ENCODE measurements around the gene SLC4A2. TPM values are rescaled to one million over a fixed set of nuclear protein-coding genes. Genes with fewer than 3 reads are reported as not detected.
A peak's percentile ranks its signal among the peaks of the same experiment; 100 is the strongest.
"Not testable (repeated sequence)": the region's sequence is repeated elsewhere in the genome, so short reads cannot be mapped to it uniquely, and the experiment has no call there.

The SLC4A2 gene
- polyA plus RNA-seq, 10 donors: 43.2 to 57.6 (median 53.7) TPM

DNA sequence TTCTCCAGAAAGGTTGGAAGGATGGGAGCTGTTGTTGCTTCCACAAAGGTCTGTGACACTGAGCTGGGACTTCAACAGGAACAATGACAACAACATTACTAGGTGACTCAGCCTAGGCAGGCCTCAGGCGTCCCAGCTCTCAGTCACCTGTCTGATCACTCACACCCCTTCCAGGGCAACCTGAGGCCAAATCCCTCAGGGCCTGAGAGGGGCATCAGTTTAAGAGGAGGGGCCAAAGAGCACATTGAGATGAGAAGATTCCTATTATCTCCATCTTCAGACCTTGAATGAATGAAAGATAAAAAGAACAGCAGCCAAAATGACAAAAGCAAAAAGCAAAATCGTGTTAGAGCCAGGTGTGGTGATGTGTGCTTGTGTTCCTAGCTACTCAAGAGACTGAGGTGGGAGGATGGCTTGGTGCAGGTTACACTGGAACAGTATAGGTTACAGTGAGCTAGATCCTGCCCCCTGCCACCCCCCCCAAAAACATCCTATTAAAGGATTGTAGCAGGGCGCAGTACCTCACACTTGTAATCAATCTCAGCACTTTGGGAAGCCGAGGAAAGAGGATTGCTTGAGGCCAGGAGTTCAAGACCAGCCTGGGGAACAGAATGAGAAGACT, 34.8 kb upstream of the SLC4A2 start, which contains the start of gene ATG9B:
ATG9B (minus strand) TSS at position 60 of the 622 bp plus-strand sequence. CDS start 71 bp downstream, outside the sequence.
- DNase-seq: no peak

DNA sequence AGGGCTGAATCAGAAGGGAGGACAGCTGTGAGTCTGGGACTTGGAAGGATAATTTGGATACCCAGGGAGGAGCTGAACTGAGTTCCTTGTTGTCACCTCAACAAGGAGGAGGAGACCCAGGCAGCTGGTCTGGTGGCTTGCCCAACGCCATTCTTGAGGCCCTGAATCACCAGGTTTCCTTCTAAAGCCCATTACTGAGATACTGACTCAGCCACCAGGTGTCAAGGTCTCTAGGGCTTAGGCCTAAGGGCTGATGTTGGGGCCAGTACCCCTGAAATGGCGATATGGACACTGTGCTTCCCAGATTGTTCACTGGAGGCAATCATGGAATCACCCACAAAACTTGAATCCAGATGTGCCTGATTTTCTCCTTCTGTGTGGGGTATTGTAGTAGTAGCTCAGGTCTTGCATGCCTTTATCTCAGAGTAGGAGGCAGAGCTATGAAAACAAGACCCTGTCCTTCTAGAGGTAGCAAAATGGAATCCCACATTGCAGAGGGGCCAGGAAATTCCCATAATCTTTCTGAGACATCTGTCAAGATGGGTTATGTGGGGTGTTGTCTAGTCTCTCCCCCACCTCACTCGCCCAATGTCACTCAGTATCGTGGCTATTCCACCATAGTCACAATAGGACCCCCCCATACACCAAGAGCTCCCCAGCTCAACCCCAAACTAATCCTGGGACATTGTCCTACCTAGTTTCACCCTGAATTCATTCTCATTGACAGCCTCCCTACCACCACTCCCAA, 33.3 kb upstream of the SLC4A2 start:
- no peak for DNase-seq

DNA sequence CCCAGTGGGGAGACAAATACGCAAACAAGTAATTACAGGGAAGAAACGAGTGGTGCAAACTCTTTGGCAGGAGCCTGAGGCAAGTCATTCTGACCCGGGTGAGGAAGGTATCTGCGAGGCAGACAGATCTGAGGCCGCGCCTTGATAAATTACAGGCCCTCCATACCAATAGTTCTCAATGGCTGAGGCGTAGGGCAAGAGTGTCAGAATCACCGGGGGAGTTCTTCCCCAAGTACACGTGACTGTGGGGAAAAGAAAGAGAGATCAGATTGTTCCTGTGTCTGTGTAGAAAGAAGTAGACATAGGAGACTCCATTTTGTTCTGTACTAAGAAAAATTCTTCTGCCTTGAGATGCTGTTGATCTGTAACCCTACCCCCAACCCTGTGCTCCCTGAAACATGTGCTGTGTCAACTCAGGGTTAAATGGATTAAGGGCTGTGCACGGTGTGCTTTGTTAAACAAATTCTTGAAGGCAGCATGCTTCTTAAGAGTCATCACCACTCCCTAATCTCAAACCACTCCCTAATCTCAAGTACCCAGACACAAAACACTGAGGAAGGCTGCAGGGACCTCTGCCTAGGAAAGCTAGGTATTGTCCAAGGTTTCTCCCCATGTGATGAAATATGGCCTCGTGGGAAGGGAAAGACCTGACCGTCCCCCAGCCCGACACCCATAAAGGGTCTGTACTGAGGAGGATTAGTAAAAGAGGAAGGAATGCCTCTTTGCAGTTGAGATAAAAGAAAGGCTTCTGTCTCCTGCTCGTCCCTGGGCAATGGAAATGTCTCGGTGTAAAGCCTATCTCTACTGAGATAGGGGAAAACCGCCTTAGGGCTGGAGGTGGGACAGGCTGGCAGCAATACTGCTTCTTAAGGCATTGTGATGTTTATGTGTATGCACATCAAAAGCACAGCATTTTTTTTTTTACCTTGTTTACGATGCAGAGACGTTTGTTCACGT, 32.3 kb upstream of the SLC4A2 start:
- DNase-seq: not testable (repeated sequence)

DNA sequence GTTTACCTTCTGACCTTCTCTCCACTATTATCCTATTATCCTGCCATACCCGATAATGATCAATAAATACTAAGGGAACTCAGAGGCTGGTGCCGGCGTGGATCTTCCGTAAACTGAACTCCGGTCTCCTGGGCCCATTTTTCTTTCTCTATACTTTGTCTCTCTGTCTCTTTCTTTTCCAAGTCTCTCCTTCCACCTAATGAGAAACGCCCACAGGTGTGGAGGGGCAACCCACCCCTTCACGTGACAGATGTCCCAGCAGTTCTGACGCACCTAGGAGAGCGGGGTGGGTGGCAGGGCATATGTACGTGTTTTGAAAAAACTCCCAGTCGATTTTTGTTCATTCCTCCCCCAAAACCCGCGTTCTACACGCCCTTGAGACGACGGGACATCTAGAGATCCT, 31.7 kb upstream of the SLC4A2 start:
- DNase-seq: not testable (repeated sequence)

DNA sequence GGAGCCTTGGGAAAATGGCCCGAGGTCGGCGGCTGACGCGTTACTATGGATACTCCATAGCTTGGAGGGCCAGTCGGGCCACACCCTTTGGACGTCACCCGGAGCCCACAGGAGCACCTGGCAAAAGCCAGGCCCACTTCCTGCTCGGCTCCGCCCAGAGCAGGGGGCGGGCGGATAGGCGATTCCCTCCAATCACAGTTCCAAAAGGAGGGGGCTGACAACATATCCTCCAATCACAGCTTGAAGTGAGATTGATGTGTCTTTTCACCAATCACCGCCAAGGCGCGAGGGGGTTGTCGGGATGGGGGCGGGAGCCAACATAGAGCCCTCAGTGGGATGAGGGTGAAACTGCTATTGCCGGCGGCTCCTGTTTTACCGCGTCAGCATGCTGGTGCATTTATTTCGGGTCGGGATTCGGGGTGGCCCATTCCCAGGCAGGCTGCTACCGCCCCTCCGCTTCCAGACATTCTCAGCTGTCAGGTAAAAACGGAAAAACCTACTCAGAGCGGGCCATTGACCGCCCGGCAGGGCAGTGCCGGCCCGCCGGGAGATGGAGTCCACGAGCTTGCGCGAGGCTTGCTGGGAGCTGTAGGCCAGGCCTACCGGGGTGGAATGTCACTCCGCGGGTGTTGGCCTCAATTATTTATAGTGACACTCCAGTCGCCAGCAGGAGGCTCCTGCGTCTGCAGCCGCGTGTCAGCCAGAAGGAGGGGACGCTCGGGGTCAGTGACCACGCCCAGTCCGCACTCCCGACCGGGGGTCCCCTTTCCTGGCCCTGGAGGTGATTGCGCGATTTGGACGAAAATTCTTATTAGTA, 31.1 kb upstream of the SLC4A2 start, which contains the start of gene ABCB8:
ABCB8 (plus strand) TSS at position 320 of the 817 bp plus-strand sequence; CDS start at position 386, 66 bp downstream.
- DNase-seq: peak; percentile 99 to 100 (median 99)

DNA sequence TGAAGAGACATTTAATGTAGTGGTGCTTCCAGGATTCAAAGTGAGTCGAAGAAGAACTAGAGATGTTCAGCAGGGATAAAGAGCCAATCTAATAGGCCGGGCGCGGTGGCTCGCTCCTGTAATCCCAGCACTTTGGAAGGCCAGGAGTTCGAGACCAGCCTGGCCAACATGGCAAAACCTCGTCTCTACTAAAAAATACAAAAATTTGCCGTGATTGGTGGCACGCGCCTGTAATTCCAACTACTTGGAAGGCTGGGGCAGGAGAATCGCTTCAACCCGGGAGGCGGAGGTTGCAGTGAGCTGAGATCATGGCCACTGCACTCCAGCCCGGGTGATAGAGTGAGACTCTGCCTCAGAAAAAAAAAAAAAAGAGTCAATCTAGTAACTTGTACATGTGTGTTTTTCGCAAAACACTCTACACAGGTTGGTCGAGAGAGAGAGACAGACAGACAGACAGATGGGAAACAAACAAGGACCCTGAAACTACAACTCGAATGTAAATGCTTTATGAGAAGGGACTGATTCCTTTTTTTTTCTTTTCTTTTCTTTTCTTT, 30.4 kb upstream of the SLC4A2 start:
- no peak for DNase-seq

DNA sequence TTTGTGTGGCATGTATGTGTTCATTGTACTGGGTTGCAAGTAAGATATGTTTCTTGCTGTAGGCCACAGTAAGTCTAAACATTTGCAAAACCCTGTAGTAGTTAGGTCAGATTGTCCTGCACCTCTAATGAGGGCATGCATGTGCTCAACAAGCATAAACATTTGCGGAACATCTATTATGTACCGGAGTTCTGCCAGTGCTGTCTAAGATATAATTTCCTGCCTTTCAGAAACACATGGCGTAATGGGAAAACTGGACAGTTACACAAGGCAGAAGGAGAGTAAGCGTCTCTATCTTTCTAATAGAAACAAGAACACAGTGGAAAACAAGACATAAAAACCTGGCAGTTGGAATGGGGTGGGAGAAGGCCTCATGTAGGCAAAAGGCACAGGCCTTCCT, 28.4 kb upstream of the SLC4A2 start:
- no peak for DNase-seq

DNA sequence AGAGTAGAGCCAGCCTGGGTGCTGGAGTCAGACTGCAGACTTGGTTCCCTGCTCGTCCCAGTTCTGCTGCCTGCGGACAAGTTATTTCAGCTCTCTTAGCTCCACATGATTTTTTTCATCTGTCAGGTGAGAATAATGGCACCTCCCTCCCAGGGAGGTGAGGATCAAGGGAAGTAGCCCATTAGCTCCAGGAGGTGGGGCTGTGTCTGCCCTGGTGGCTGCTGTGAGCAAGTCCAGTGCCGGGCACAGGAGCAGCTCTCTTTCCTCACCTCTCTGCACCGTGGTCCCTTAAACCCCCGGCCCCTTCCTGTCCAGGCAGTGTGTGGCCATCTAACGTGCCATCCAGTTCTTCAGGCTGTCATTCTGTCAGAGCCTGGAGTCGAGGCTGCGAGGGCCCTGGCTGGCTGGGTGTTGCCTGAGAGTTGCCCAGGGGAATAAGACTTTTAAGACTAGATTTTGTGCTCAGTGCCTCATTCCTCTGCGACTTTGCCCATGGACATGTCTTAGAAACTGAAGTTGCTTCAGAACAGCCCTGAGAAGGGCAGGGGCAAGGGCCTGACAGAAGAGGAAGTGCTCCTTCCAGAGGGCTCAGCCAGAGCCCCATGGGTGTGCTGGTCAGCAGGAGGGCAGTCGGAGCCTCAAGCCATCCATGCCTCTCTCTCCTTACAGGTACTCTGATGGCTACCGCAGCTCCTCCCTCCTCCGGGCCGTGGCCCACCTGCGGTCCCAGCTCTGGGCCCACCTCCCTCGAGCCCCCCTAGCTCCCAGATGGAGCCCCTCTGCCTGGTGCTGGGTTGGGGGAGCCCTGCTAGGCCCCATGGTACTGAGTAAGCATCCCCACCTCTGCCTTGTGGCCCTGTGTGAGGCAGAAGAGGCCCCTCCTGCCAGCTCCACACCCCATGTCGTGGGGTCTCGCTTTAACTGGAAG, 26.2 kb upstream of the SLC4A2 start:
- DNase-seq: no peak

DNA sequence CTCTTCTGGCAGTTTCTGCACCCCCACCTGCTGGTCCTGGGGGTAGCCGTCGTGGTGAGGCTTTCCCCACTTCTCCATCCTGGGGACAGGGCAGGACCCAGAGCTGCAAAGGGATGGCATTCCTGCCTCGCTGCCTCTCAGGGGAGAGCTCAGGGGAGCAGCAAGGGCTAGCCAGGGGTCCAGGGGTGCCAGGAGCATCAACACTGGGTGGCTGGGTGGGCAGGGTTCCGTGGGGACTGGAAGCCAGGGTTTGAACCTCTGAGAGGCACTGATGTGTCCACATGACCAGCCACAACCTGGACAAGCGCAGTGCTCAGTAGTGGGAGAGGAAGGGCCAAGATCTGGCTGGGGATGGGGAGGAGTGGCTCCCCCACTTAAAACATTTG, 25.5 kb upstream of the SLC4A2 start:
- DNase-seq: no peak

DNA sequence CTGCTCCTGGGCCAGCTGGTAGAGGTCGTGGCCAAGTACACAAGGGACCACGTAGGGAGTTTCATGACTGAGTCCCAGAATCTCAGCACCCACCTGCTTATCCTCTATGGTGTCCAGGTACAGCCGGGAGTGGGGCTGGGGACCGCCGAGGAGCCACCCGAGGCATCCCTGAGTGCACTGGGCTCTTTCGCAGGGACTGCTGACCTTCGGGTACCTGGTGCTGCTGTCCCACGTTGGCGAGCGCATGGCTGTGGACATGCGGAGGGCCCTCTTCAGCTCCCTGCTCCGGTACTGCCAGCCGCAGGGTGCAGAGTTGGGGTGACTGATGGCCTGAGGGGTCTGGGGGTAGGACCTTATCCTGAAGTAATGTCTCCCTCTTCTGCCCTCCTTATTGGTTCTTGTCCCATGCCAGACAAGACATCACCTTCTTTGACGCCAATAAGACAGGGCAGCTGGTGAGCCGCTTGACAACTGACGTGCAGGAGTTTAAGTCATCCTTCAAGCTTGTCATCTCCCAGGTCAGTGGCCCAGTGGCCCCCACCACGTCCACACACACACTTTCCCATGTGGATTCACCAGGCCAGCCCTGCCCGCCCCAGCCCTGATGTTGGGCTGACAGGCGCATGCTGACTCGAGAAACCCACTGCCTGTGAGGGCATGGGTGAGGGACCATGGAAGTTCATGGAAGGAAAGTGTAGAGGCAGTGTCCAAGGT, 24.9 kb upstream of the SLC4A2 start:
- DNase-seq: no peak

DNA sequence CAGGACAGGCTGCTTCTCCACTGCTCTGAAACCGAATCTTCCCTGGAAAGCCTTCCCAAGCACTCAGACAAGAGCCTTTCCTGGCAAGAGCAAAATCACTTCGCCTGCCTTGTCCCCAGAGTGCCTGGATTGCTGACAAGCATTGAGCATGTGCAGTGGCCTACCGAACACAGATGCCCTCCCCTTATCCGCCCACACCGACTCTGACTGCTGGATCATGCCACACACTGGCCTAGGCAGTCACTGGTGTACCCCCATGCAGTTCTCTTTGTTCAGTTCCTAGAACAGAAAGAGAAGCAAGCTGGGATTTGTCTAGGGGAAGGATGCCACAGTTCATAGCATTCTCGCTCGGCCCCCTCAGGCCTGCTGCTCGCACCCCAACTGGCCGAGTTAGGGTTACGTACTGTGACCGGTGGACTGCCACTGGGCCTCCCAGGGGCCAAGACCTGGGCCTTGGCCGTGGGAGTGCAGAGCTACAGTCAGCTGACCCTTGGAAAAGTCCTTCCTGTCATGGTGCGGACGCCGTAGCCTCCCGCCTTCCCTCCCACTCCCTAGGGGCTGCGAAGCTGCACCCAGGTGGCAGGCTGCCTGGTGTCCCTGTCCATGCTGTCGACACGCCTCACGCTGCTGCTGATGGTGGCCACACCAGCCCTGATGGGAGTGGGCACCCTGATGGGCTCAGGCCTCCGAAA, 24.2 kb upstream of the SLC4A2 start:
- DNase-seq: no peak

DNA sequence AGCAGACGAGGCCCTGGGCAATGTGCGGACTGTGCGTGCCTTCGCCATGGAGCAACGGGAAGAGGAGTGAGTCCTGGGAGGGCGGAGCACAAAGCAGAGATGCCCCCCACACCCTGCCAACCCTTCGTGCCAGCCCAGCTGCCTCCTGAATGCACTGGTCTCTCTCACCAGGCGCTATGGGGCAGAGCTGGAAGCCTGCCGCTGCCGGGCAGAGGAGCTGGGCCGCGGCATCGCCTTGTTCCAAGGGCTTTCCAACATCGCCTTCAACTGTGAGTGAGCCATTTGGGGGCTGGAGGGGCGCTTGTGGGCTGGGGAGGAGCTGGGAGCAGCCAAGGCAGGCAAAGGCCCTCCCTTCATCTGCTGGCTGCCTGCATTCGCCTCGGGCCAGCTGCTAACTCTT, 23.5 kb upstream of the SLC4A2 start:
- DNase-seq: no peak

DNA sequence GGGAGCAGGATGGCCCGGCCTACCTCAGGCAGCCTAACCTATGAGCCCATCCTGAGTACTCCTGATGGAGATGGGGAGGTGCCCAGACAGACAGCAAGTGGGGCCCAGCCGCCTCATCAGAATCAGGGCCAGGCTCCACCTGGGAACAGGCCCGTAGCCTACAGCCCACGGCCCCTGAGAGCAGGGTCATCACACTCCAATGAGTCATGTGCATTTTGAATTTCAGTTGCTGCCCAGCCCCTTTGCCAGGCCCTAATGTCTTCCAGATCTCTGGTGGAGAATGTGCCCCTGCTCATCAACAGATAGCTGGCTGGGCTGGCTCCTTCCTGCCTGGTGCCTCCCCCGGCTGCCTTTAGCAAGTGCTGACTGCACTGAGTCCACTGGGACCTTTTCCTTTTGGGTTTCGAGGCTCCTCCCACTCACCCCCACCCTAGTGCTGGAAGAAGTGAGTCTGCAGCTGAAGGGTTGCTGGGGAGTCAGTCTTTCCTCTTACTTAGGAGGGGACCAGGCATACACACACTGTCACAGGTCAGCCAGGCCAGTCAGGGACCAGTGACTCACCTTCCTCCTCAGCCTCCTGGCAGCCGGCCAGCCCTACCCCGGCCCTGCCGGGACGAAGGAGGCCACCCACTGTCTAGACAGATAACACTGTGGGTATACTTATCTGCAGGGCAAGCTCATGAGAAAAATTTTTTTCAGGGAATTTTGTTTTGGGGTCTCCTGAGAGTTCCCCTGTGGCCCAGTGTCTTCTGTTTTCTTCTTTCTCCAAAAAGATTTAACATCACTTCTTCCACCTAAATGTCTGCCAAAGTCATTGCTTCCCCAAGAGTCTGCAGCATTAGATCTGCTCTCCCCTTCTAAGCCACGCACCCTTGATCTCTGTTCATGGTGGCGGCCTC, 20.2 kb upstream of the SLC4A2 start:
- peak in 2 of 3 donors; percentile 48 to 81 for DNase-seq

DNA sequence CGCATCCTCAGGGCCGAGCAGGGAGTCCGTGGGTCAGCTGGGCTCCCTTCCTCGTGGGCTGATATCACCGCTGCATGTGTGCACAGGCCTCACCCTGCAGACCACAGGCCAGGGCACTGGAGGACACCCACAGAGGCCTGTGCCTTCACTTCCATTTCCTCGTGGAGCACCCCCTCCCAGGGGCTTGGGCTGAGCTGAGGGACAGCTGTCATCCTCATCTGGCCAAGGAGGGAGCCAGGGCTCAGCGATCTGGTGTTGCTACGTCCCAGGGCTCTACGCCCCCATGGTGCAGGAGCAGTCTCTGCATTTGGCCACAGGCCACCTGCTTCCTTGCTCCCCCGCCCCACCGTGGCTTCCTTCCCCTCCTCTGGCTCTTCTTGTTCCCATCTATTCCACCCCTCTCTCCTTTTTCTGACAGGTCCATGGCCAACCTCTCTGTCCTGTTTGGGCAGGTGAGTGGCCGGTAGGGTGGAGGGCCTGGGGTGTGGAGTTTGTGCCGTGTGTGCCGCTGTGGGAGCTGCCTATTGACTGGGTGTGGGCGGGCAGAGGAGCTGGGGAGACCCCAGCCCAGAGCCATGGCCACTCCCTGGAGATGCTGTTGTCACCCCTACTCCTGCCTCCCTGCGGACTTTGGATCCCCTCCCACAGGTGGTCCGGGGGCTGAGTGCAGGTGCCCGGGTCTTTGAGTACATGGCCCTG, 19.4 kb upstream of the SLC4A2 start:
- DNase-seq: no peak

DNA sequence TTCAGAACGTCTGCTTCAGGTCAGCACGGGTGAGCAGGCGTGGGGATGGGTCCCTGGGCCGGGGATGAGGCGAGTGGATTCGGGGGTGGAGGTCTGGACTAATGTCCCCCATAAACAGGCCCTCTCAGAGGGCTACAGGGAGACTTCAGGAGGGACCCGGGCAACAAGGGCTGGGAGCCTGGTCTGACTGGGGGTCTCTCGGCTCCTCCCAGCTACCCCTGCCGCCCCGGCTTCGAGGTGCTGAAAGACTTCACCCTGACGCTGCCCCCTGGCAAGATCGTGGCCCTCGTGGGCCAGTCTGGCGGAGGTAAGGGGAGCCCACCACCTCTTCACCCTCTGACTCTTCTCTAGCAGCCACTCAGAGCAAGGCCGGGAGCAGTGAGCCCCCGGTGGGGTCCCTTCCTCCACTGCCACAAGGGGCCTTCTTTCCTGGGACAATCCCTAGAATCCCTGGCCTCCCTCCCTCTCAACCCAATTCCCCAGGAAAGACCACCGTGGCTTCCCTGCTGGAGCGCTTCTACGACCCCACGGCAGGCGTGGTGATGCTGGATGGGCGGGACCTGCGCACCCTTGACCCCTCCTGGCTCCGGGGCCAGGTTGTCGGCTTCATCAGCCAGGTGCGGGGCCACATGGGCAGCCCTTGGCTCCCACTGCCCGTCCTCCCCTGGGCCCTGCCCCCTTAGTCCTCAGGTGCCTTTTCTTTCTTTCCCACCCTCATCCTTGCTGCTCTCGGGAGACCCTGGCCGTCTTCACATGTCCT, 18.6 kb upstream of the SLC4A2 start:
- no peak for DNase-seq

DNA sequence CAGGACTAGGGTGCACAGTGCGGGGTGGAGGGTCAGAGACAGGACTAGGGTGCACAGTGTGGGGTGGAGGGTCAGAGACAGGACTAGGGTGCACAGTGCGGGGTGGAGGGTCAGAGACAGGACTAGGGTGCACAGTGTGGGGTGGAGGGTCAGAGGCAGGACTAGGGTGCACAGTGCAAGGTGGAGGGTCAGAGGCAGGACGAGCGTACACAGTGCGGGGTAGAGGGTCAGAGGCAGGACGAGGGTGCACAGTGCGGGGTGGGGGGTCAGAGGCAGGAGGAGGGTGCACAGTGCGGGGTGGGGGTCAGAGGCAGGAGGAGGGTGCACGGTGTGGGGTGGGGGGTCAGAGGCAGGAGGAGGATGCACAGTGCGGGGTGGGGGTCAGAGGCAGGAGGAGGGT, 15.9 kb upstream of the SLC4A2 start:
- DNase-seq: not testable (repeated sequence)
